ENCODE data around the gene ETFBKMT.

ETFBKMT gene

DNA sequence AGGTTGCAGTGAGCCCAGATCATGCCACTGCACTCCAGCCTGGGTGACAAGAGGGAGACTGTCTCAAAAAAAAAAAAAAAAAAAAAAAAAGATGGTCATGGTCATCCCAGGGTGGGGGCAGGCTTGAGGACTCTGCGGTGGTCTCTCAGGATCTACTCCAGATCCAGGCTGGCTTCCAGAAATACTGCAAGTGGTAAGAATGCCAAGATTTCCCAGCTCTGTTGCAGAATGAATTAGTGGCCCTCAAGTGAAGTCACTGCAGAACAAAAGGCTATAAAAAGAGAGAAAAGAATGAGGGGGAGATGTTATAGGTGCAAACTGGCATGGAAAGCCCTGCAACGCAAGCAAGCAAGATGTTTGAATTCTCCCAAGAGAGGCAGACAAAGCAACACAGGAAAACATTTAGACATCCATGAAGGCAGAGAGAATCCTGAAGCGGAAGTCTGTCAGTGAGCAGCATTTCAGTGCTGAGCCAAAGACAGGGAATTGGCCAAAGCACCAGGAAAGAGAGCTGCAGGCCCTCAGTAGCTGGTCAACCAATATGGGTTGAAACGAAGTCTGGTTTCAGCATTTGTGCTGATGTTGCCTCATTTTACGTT is 31.9 kb upstream of the ETFBKMT start:
- Histone ChIP-seq H3K27ac (ENCODE audit: low read length) (no peak overlapping the region), H3K4me2 (ENCODE audit: insufficient read depth, low read length) (no peak overlapping the region), H3K4me1 (ENCODE audit: insufficient read depth, low read length) (no peaks in the 10 kb centered on the region), H3K36me3 (ENCODE audit: insufficient read depth, low read length) (no peaks in the 10 kb centered on the region), H3K4me3 (ENCODE audit: low read depth in 1 of 2, low read length in 2 of 2) (no peak overlapping the region), H3K79me2 (ENCODE audit: insufficient read depth, low read length) (no peaks in the 10 kb centered on the region), H4K20me1 (ENCODE audit: insufficient read depth, low read length) (no peaks in the 10 kb centered on the region), H3K9me3 (ENCODE audit: insufficient read depth, low read length, severe bottlenecking) (no peaks in the 10 kb centered on the region), H3K9ac (ENCODE audit: low read depth, low read length) (no peak overlapping the region), H2AFZ (ENCODE audit: low read depth, low read length) (no peak overlapping the region), H3K27me3 (ENCODE audit: insufficient read depth, low read length, poor library complexity) (peaks cover 6% of the 10 kb centered on the region)
- TF ChIP-seq EZH2 (IDR thresholded peaks at IDR 0.05; ENCODE audit: borderline replicate concordance, low read depth, low read length, severe bottlenecking) = no peak
- TF ChIP-seq, protein P1, sequence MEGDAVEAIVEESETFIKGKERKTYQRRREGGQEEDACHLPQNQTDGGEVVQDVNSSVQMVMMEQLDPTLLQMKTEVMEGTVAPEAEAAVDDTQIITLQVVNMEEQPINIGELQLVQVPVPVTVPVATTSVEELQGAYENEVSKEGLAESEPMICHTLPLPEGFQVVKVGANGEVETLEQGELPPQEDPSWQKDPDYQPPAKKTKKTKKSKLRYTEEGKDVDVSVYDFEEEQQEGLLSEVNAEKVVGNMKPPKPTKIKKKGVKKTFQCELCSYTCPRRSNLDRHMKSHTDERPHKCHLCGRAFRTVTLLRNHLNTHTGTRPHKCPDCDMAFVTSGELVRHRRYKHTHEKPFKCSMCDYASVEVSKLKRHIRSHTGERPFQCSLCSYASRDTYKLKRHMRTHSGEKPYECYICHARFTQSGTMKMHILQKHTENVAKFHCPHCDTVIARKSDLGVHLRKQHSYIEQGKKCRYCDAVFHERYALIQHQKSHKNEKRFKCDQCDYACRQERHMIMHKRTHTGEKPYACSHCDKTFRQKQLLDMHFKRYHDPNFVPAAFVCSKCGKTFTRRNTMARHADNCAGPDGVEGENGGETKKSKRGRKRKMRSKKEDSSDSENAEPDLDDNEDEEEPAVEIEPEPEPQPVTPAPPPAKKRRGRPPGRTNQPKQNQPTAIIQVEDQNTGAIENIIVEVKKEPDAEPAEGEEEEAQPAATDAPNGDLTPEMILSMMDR (IDR thresholded peaks at IDR 0.05; ENCODE audit: borderline replicate concordance, extremely low read depth, low read length, poor library complexity, severe bottlenecking) = no peak
- DNase-seq = no peak
- ATAC-seq (ENCODE audit: insufficient read depth, low read depth) = no peak

DNA sequence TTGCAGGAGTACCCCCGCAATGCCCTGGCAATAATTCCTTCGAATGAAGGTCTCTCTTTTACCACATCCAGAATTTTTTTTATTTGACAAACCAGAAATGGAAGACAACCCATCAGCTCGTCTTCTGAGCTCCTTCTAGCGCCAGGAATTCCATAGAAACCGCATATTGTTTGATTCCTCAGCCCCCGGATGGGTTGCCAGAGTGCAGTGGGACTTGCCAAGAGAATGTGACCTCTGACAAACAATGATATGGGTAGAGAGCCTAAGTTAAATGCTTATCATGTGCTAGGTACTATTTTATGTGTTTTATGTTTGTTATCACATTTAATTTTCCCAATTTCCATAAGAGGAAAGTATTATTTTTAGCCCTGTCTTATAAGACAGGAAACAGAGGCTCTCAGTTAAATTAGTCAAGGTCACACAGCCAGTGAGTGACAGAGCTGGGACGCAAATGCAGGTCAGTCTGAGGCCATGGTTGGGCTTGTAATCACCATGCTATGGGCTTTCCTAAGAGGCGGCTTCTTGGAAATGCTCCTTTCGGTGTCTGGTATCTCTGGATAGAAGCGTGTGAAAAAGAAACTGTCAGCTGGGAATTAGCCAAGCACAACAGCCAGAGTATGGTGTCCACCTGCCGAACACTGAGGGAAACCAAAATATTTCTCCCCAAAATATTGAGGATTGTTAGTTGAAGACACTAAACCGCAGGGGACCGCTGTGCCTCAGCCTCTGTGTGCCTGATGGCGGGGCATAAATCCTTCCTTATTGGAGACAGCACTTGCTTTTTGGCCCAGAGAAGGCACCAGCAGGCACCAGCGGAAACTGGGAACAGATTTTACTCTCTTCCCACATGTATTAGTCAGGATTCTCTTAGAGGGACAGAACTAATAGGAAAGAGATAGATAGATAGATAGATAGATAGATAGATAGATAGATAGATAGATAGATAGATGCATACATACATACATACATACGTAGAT is 29.4 kb upstream of the ETFBKMT start:
- no peaks in the 10 kb centered on the region for H3K4me1 ChIP-seq (ENCODE audit: insufficient read depth, low read length)

DNA sequence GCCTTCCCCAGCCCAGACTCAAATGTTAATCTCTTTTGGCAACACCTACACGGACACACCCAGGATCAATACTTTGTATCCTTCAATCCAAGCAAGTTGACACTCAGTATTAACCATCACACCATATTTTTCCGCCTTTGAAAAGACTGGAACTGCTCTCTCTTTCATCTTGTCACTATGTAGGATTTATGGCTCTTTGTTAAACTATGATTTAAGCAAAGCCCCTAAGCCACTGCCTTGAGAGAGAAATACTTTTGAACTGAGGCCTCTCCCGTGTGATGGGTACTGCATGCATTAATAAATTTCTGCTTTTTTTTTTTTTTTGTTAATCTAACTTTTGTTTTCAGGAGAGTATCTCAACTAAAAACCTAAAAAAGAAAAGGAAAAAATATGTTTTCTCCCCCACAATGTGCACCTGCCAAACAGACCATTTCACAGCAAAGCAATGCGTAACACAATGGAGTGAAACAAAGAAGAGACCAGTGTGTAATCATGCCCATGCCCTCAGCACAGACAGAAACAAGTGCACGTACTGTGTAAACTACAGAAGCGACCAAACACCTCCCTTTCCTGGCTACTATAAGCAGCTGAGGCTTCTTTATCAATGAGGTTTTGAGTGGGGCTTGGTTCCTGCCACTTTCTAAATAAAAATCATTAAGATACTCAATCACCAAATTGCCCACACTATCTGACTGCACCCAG is 28.3 kb upstream of the ETFBKMT start:
- Histone ChIP-seq H4K20me1 (ENCODE audit: insufficient read depth, low read length) (no peaks in the 10 kb centered on the region), H3K9me3 (ENCODE audit: insufficient read depth, low read length, severe bottlenecking) (no peaks in the 10 kb centered on the region), H3K27ac (ENCODE audit: low read length) (no peak overlapping the region), H3K36me3 (ENCODE audit: insufficient read depth, low read length) (no peaks in the 10 kb centered on the region), H3K4me3 (ENCODE audit: low read depth in 1 of 2, low read length in 2 of 2) (no peak overlapping the region), H2AFZ (ENCODE audit: low read depth, low read length) (no peak overlapping the region), H3K4me2 (ENCODE audit: insufficient read depth, low read length) (no peak overlapping the region), H3K27me3 (ENCODE audit: insufficient read depth, low read length, poor library complexity) (peaks cover 4% of the 10 kb centered on the region), H3K9ac (ENCODE audit: low read depth, low read length) (no peak overlapping the region), H3K4me1 (ENCODE audit: insufficient read depth, low read length) (no peaks in the 10 kb centered on the region), H3K79me2 (ENCODE audit: insufficient read depth, low read length) (no peaks in the 10 kb centered on the region)
- ATAC-seq (ENCODE audit: insufficient read depth, low read depth) (no peak), DNase-seq (no peak)
- TF ChIP-seq EZH2 (IDR thresholded peaks at IDR 0.05; ENCODE audit: borderline replicate concordance, low read depth, low read length, severe bottlenecking) = no peak
- TF ChIP-seq, protein P1 (IDR thresholded peaks at IDR 0.05; ENCODE audit: borderline replicate concordance, extremely low read depth, low read length, poor library complexity, severe bottlenecking) = no peak

More for the DNA sequence above, 29.4 kb upstream of the ETFBKMT start:
- ATAC-seq (ENCODE audit: insufficient read depth, low read depth) (no peak), DNase-seq (no peak)
- H3K4me2 ChIP-seq (ENCODE audit: insufficient read depth, low read length) = no peak overlapping the region
- H4K20me1 ChIP-seq (ENCODE audit: insufficient read depth, low read length) = no peaks in the 10 kb centered on the region
- H3K9me3 ChIP-seq (ENCODE audit: insufficient read depth, low read length, severe bottlenecking) = no peaks in the 10 kb centered on the region
- peaks cover 6% of the 10 kb centered on the region for H3K27me3 ChIP-seq (ENCODE audit: insufficient read depth, low read length, poor library complexity)
- no peak overlapping the region for H2AFZ ChIP-seq (ENCODE audit: low read depth, low read length)
- H3K79me2 ChIP-seq (ENCODE audit: insufficient read depth, low read length) = no peaks in the 10 kb centered on the region
- TF ChIP-seq EZH2 (IDR thresholded peaks at IDR 0.05; ENCODE audit: borderline replicate concordance, low read depth, low read length, severe bottlenecking) = no peak
- TF ChIP-seq, protein P1 (IDR thresholded peaks at IDR 0.05; ENCODE audit: borderline replicate concordance, extremely low read depth, low read length, poor library complexity, severe bottlenecking) = no peak
- no peak overlapping the region for H3K27ac ChIP-seq (ENCODE audit: low read length)
- no peaks in the 10 kb centered on the region for H3K36me3 ChIP-seq (ENCODE audit: insufficient read depth, low read length)
- H3K9ac ChIP-seq (ENCODE audit: low read depth, low read length) = no peak overlapping the region
- H3K4me3 ChIP-seq (ENCODE audit: low read depth in 1 of 2, low read length in 2 of 2) = no peak overlapping the region

Measured in DND-41 (cell line).